Panc1 (cell line): ENCODE data around the gene FNIP2.

ENCODE experiments used
- CTCF ChIP-seq: fragments of 450-650 bp; IDR thresholded peaks from 2 replicates; pipeline ENCODE4 v1.5.1; 2017; ENCODE audit warnings: mild to moderate bottlenecking
- POLR2AphosphoS5 ChIP-seq: IDR thresholded peaks from 2 replicates; pipeline ENCODE4 v1.6.1; 2012; ENCODE audit warnings: mild to moderate bottlenecking, low read depth, low read length, moderate library complexity
- SIN3A ChIP-seq: IDR thresholded peaks from 2 replicates; pipeline ENCODE4 v1.6.1; 2012; ENCODE audit warnings: low read depth, mild to moderate bottlenecking, low read length, moderate library complexity, borderline replicate concordance; ENCODE audit not compliant: insufficient read depth
- TCF7L2 ChIP-seq: IDR thresholded peaks from 2 replicates; pipeline ENCODE4 v1.6.1; 2011; ENCODE audit warnings: mild to moderate bottlenecking, low read depth, low read length, inconsistent platforms
- TF ChIP-seq, protein P1 (sequence below), 2 experiments: IDR thresholded peaks; 2 replicates each; pipeline ENCODE4 v1.6.1; 2011 to 2012; ENCODE audit warnings: low read depth in 2 of 2, control low read depth in 1 of 2, low read length in 1 of 2, mild to moderate bottlenecking in 1 of 2, moderate library complexity in 1 of 2; ENCODE audit not compliant: insufficient read depth in 1 of 2

GRCh38 chr4:158787709-158788475, 19.1 kb downstream of the FNIP2 start:
- TF ChIP-seq CTCF, result peak; percentile 6; the same call in 1 of the 2 replicates
- TF ChIP-seq SIN3A, result no peak
- TF ChIP-seq, protein P1, sequence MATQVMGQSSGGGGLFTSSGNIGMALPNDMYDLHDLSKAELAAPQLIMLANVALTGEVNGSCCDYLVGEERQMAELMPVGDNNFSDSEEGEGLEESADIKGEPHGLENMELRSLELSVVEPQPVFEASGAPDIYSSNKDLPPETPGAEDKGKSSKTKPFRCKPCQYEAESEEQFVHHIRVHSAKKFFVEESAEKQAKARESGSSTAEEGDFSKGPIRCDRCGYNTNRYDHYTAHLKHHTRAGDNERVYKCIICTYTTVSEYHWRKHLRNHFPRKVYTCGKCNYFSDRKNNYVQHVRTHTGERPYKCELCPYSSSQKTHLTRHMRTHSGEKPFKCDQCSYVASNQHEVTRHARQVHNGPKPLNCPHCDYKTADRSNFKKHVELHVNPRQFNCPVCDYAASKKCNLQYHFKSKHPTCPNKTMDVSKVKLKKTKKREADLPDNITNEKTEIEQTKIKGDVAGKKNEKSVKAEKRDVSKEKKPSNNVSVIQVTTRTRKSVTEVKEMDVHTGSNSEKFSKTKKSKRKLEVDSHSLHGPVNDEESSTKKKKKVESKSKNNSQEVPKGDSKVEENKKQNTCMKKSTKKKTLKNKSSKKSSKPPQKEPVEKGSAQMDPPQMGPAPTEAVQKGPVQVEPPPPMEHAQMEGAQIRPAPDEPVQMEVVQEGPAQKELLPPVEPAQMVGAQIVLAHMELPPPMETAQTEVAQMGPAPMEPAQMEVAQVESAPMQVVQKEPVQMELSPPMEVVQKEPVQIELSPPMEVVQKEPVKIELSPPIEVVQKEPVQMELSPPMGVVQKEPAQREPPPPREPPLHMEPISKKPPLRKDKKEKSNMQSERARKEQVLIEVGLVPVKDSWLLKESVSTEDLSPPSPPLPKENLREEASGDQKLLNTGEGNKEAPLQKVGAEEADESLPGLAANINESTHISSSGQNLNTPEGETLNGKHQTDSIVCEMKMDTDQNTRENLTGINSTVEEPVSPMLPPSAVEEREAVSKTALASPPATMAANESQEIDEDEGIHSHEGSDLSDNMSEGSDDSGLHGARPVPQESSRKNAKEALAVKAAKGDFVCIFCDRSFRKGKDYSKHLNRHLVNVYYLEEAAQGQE (IDR thresholded peaks at IDR 0.05; ENCODE audit: insufficient read depth in 1 of 2, low read depth in 2 of 2, low read length in 1 of 2), result no peak
- no peak for TF ChIP-seq POLR2AphosphoS5
- TF ChIP-seq TCF7L2, result no peak
